HG03432 (cell line): Measurements from ENCODE around the gene NME7.

Experiments used
- ATAC-seq: cut with Tn5 transposase; IDR thresholded peaks from one replicate; pipeline ENCODE4 v1.9.1; 2021; ENCODE audit warnings: mild to moderate bottlenecking, moderate library complexity; ENCODE audit not compliant: unreplicated experiment

The NME7 gene

DNA sequence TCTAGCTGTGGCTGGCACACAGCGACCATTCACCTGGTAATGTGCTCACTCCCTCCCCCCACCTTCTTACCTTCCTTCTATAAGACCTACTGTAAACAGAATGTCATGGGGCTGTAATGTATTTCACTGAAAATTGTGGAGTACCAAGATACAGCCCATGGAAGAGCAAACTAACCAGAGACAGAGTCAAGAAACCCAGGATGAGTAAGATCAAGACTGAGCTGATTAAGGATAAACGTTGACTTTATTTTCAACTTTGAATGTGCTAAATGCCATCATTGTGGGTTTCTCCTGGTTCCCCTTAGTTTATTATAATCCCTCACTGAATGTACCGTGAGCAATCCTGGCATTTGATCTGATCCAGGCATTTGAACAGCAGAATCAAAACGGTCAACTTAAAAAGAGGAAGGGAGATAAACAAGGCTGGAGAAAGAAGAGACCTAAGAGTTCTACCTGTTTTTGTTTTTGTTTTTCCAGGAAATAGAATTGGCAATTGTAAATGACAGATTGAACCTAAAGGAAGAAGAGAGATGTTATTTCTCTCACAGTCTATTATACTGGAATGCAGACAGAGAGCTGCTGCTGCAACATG lies 277.2 kb downstream of the NME7 start:
- ATAC-seq: no peak

GRCh38 chr1:169089776-169090175 lies 277.8 kb downstream of the NME7 start:
- no peak for ATAC-seq

- no peak for ATAC-seq
These were observed 279.7 kb downstream of the NME7 start for GRCh38 chr1:169087876-169088275.

GRCh38 chr1:169086603-169087455 lies 280.8 kb downstream of the NME7 start:
- ATAC-seq: no peak

DNA sequence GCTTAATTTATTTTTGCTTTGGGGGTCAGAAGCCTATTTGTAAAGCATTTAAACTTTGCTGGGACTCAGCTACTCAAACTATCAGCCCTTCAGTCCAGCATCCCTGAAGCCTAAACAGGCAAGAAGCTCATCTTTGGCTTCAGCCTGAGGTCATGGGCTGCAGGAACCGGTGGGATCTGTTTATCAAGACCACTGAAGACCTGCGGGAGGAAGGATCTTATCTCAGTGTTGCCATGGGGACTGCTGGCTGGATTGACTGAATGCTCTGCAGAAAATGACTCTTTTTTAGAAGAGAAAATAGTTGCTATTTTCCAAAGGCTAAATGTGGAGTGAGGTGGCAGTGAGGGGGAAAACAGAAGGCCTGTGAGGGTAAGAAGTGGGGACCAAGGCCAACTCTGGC lies 281.7 kb downstream of the NME7 start:
- no peak for ATAC-seq
